Ishikawa (cell line): ENCODE data around the gene UNC45A.
A peak's percentile ranks its signal among the peaks of the same experiment; 100 is the strongest.

Source experiments
- CREB1 ChIP-seq: IDR thresholded peaks from 2 replicates; pipeline ENCODE4 v1.6.1; 2012; ENCODE audit warnings: low read depth
- EP300 ChIP-seq: IDR thresholded peaks from 2 replicates; pipeline ENCODE4 v1.6.1; 2012; ENCODE audit warnings: borderline replicate concordance
- MAX ChIP-seq: IDR thresholded peaks from 2 replicates; pipeline ENCODE4 v1.6.1; 2012
- RAD21 ChIP-seq: IDR thresholded peaks from 2 replicates; pipeline ENCODE4 v1.6.1; 2012; ENCODE audit warnings: low read depth
- REST ChIP-seq: IDR thresholded peaks from 2 replicates; pipeline ENCODE4 v1.6.1; 2012; ENCODE audit warnings: low read depth, mild to moderate bottlenecking
- TEAD4 ChIP-seq: IDR thresholded peaks from 2 replicates; pipeline ENCODE4 v1.6.1; 2012
- ZBTB7A ChIP-seq: IDR thresholded peaks from 2 replicates; pipeline ENCODE4 v1.6.1; 2012; ENCODE audit warnings: low read depth

- peak; percentile 18; the same call in 1 of the 2 replicates for TF ChIP-seq RAD21
- TF ChIP-seq ZBTB7A = 0 out of 2 replicates have a peak, but pooled peaks have one; percentile 22
- TF ChIP-seq TEAD4 = no peak
- TF ChIP-seq CREB1 = no peak
- no peak for TF ChIP-seq REST
- no peak for TF ChIP-seq EP300
- 0 out of 2 replicates have a peak, but pooled peaks have one; percentile 29 for TF ChIP-seq MAX
Measured at GRCh38 chr15:90956274-90957030, 21.4 kb downstream of the UNC45A start.
